H1 (cell line): Measurements from ENCODE around the gene SRRM2. TPM values are rescaled to one million over a fixed set of nuclear protein-coding genes. Genes with fewer than 3 reads are reported as not detected.

Experiments
- CREB1 ChIP-seq: IDR thresholded peaks from 2 replicates; pipeline ENCODE4 v1.6.1; 2012; ENCODE audit warnings: inconsistent platforms
- USF2 ChIP-seq: IDR thresholded peaks from 2 replicates; pipeline ENCODE4 v1.6.1; 2011; ENCODE audit warnings: low read length, improper control_type of control experiment
- polyA plus RNA-seq, 7 experiments: library from polyadenylated mRNA; depleted of rRNA in 3 of 7; stranded (reverse) in 5 of 7; unstranded in 2 of 7; fragments of >200 nt in 5 of 7; fragments of 200-250 nt in 2 of 7; gene quantifications; 1 replicate in 5 of 7; 2 replicates in 1 of 7; 4 replicates in 1 of 7; pipeline versions ENCODE4 v1.2.1 to v1.2.3, GENCODE V29; 2011 to 2013; ENCODE audit warnings: missing spikeins in 2 of 7, mixed read lengths in 2 of 7
- total RNA-seq: library from RNA; stranded (reverse); fragmentation: NEBNext Ultra II Directional; extraction: Animal tissue kit (Norgen Biotek cat#: 25700); gene quantifications from 2 replicates; pipeline ENCODE4 v1.2.1, GENCODE V29; 2021

The SRRM2 gene
- total and polyA plus RNA-seq, 2 of the 8 experiments (the other 6 are each of a cell fraction or from before 2014, with no cell fraction given), result 300 to 579 TPM

DNA sequence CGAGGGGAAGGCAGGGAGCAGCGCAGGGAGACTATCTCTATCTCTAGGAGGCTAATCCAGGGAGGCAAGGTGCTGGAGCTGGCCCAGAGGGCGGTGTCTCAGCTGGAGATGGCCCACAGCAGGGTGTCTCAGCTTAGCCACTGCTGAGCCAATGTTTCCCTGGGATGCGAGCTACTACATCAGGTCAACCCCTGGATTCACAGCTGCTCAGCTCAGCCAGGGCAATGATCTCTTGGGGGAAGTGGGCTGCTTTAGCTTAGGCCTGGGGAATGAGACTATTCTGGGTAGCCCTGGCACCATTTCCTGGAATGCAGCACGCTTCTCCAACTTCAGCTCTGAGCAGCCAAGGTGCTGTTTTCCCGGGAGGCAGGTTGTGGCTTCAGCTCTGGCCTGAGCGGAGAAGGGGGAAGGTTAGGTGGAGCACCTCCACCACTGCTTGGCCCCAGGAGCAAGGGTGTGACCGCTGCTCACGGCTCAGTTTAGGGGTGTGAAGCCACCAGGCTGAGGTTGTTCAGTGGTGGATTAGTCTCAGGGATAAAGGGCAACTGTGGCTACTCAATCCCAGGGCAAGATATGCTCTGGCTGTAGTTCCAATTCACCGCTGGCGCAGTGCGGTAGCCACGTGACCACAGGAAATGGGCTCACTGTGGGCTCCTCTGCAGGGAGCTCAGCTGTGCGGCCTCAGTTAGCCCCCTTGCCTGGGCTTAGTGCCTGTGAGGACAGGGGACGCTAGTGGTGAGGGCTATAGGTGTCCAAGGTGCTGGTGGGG is 59.4 kb downstream of the SRRM2 start (continued):
- no peak for TF ChIP-seq USF2
- TF ChIP-seq CREB1, result no peak
